Measurements from ENCODE around the gene GUK1.

GUK1 gene

GRCh38 chr1:228151180-228151925, 11.3 kb downstream of the GUK1 start:
- peak; percentile 69 for DNase-seq (ENCODE audit: low spot score)
- Histone ChIP-seq H3K4me3 (peak overlapping the region; percentile 61), H3K27ac (peak overlapping the region; percentile 71 to 91)
- TF ChIP-seq CTCF (IDR thresholded peaks at IDR 0.05), result no peak

GRCh38 chr1:228152097-228152917, 12.2 kb downstream of the GUK1 start:
- Histone ChIP-seq H3K27ac (peak overlapping the region in 1 of 2 donors; percentile 91), H3K4me3 (no peak overlapping the region)
- no peak for DNase-seq (ENCODE audit: low spot score)
- no peak for TF ChIP-seq CTCF (IDR thresholded peaks at IDR 0.05)

GRCh38 chr1:228152918-228153258, 12.8 kb downstream of the GUK1 start:
- Histone ChIP-seq H3K27ac (peak overlapping the region in 1 of 2 donors; percentile 91), H3K4me3 (no peak overlapping the region)
- TF ChIP-seq CTCF (IDR thresholded peaks at IDR 0.05), result no peak
- no peak for DNase-seq (ENCODE audit: low spot score)

GRCh38 chr1:228154021-228154669, 14.1 kb downstream of the GUK1 start:
- TF ChIP-seq CTCF (IDR thresholded peaks at IDR 0.05), result no peak
- no peak for DNase-seq (ENCODE audit: low spot score)
- H3K27ac ChIP-seq, result no peak overlapping the region
- no peak overlapping the region for H3K4me3 ChIP-seq

GRCh38 chr1:228154670-228155571, 14.8 kb downstream of the GUK1 start:
- TF ChIP-seq CTCF (IDR thresholded peaks at IDR 0.05), result no peak
- no peak overlapping the region for H3K4me3 ChIP-seq
- no peak overlapping the region for H3K27ac ChIP-seq
- no peak for DNase-seq (ENCODE audit: low spot score)

Measured in coronary artery (tissue), 2 donors.